H1 (cell line): ENCODE results near the gene MOB3B.

ENCODE experiments used
- CBX8 ChIP-seq: fragments of 300-800, 300-1000 bp; sonication (generic); IDR thresholded peaks from 2 replicates; pipeline ENCODE4 v1.7.1; 2016; ENCODE audit warnings: low read depth, low read length, borderline replicate concordance
- EGR1 ChIP-seq: IDR thresholded peaks from 2 replicates; pipeline ENCODE4 v1.6.1; 2011; ENCODE audit warnings: low read depth, low read length, borderline replicate concordance
- EP300 ChIP-seq, 2 experiments: IDR thresholded peaks; 1 replicate in 1 of 2; 2 replicates in 1 of 2; pipeline ENCODE4 v1.6.1; 2011 to 2012; ENCODE audit warnings: low read depth in 2 of 2, low read length in 2 of 2, mild to moderate bottlenecking in 2 of 2, borderline replicate concordance in 1 of 2, inconsistent platforms in 1 of 2, moderate library complexity in 1 of 2
- KDM5A ChIP-seq: fragments of 200-600 bp; IDR thresholded peaks from 2 replicates; pipeline ENCODE4 v1.7.1; 2012; ENCODE audit warnings: mild to moderate bottlenecking, low read length, inconsistent platforms, mixed read lengths
- POLR2A ChIP-seq, 2 experiments: IDR thresholded peaks; 1 replicate in 1 of 2; 2 replicates in 1 of 2; pipeline ENCODE4 v1.6.1; 2011; ENCODE audit warnings: low read depth in 2 of 2, low read length in 2 of 2, mild to moderate bottlenecking in 2 of 2; ENCODE audit errors: control extremely low read depth in 1 of 2
- TAF1 ChIP-seq: IDR thresholded peaks from 2 replicates; pipeline ENCODE4 v1.6.1; 2011; ENCODE audit warnings: mild to moderate bottlenecking, low read depth, low read length
- ZNF274 ChIP-seq: IDR thresholded peaks from 2 replicates; pipeline ENCODE4 v1.7.0; 2012; ENCODE audit warnings: low read length, borderline replicate concordance; ENCODE audit errors: extremely low read depth
- TF ChIP-seq, protein P1 (sequence below), 3 experiments: IDR thresholded peaks; 1 replicate in 2 of 3; 2 replicates in 1 of 3; pipeline versions ENCODE4 v1.5.1 to v1.6.1; 2011; ENCODE audit warnings: low read length in 3 of 3, mild to moderate bottlenecking in 3 of 3, inconsistent platforms in 2 of 3, low read depth in 1 of 3, moderate library complexity in 1 of 3; ENCODE audit not compliant: insufficient read depth in 1 of 3; ENCODE audit errors: control extremely low read depth in 1 of 3

DNA sequence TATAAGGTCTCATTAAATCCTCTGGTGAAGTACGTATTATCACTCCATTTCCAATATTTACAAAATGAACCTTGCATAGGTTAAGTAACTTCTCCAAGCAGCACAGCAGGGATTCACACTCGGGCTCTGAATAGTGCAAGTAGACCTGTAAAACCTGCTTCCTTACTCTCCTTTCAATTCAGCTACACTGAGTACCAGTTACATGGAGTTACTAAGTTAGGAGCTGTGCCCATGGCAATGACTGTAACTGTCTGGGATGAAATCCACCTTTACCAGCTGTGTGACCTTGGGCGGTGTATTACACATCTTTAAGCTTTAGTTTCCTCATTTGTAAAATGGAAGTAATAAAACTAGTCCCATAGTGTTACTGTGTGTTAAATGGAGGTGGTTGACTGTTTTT is 15.9 kb upstream of the MOB3B start:
- TF ChIP-seq EGR1 (no peak), CBX8 (no peak), POLR2A (IDR thresholded peaks at IDR 0.05; ENCODE audit: control extremely low read depth in 1 of 2, low read depth in 2 of 2, low read length in 2 of 2) (no peak), KDM5A (no peak), TAF1 (no peak), ZNF274 (no peak), EP300 (IDR thresholded peaks at IDR 0.05; ENCODE audit: borderline replicate concordance in 1 of 2, low read depth in 2 of 2, low read length in 2 of 2) (no peak)
- TF ChIP-seq, protein P1, sequence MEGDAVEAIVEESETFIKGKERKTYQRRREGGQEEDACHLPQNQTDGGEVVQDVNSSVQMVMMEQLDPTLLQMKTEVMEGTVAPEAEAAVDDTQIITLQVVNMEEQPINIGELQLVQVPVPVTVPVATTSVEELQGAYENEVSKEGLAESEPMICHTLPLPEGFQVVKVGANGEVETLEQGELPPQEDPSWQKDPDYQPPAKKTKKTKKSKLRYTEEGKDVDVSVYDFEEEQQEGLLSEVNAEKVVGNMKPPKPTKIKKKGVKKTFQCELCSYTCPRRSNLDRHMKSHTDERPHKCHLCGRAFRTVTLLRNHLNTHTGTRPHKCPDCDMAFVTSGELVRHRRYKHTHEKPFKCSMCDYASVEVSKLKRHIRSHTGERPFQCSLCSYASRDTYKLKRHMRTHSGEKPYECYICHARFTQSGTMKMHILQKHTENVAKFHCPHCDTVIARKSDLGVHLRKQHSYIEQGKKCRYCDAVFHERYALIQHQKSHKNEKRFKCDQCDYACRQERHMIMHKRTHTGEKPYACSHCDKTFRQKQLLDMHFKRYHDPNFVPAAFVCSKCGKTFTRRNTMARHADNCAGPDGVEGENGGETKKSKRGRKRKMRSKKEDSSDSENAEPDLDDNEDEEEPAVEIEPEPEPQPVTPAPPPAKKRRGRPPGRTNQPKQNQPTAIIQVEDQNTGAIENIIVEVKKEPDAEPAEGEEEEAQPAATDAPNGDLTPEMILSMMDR (IDR thresholded peaks at IDR 0.05; ENCODE audit: control extremely low read depth in 1 of 3, insufficient read depth in 1 of 3, low read depth in 1 of 3, low read length in 3 of 3) = no peak
